Thyroid gland (tissue), 4 donors: Measurements from ENCODE around the gene ELMO1.

Source experiments
- POLR2A ChIP-seq, 2 donors: fragments of 450-650 bp; IDR thresholded peaks; one replicate each; pipeline ENCODE4 v1.6.1; 2017; ENCODE audit warnings: antibody characterized with exemption in 2 of 2, mild to moderate bottlenecking in 2 of 2, moderate library complexity in 1 of 2
- TF ChIP-seq, protein P1 (sequence below), 6 experiments: fragments of 200-600 bp in 3 of 6; fragments of 450-650 bp in 3 of 6; sonication (generic) in 3 of 6; IDR thresholded peaks; one replicate each; pipeline ENCODE4 v1.5.1; 2016 to 2019; ENCODE audit warnings: antibody characterized with exemption in 6 of 6, mild to moderate bottlenecking in 2 of 6, inconsistent platforms in 1 of 6, moderate library complexity in 1 of 6

GRCh38 chr7:37162106-37162505 lies 286.6 kb downstream of the ELMO1 start:
- TF ChIP-seq, protein P1, sequence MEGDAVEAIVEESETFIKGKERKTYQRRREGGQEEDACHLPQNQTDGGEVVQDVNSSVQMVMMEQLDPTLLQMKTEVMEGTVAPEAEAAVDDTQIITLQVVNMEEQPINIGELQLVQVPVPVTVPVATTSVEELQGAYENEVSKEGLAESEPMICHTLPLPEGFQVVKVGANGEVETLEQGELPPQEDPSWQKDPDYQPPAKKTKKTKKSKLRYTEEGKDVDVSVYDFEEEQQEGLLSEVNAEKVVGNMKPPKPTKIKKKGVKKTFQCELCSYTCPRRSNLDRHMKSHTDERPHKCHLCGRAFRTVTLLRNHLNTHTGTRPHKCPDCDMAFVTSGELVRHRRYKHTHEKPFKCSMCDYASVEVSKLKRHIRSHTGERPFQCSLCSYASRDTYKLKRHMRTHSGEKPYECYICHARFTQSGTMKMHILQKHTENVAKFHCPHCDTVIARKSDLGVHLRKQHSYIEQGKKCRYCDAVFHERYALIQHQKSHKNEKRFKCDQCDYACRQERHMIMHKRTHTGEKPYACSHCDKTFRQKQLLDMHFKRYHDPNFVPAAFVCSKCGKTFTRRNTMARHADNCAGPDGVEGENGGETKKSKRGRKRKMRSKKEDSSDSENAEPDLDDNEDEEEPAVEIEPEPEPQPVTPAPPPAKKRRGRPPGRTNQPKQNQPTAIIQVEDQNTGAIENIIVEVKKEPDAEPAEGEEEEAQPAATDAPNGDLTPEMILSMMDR (IDR thresholded peaks at IDR 0.05) = no peak
- TF ChIP-seq POLR2A (IDR thresholded peaks at IDR 0.05) = no peak
